Coronary artery (tissue), 2 donors: Measurements from ENCODE around the gene BTLA.

ENCODE experiments used
- DNase-seq: peaks from one replicate; pipeline ENCODE4 v3.0.0-alpha.2; 2017; ENCODE audit warnings: low spot score
- H3K27ac ChIP-seq, 2 donors: fragments of 200-600 bp; sonication (generic); one replicate each; pipeline ENCODE4 v1.5.1; 2016 to 2019
- H3K4me3 ChIP-seq: fragments of 200-600 bp; sonication (generic); 2 replicates; pipeline ENCODE4 v1.5.1; 2016; ENCODE audit warnings: mild to moderate bottlenecking, moderate library complexity
- CTCF ChIP-seq: fragments of 200-600 bp; sonication (generic); IDR thresholded peaks from one replicate; pipeline ENCODE4 v1.5.1; 2019; ENCODE audit warnings: antibody characterized with exemption

BTLA gene

DNA sequence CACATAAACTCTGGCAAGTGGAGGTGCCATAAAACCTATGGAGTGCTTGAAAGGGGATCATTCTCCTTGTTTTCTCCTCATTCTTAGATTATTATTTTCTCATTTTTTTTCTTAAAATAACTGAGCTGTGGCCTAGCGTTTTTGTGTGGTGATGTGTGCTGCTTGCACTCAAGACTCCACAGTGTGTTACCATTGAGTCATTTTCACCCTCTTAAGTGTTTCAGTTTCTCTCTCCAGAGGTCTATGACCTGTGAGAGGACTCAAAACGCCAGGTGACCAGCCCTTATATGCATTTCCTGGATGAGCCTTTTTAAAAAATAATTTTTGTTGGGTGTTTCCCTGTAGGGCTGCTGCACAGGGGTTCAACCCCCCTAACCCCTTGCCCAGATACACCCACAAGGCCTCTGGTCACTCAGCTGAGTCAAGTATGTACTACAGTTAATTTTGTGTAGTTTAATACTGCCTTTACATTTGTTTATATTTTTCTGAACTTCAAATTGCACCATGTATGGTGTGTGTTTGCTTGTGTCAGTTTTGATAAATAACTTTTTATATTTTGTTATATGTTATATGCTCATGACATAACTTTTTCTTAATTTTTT, 15.4 kb upstream of the BTLA start:
- no peak for TF ChIP-seq CTCF
- no peak overlapping the region for H3K4me3 ChIP-seq
- DNase-seq = no peak
- H3K27ac ChIP-seq = no peak overlapping the region

DNA sequence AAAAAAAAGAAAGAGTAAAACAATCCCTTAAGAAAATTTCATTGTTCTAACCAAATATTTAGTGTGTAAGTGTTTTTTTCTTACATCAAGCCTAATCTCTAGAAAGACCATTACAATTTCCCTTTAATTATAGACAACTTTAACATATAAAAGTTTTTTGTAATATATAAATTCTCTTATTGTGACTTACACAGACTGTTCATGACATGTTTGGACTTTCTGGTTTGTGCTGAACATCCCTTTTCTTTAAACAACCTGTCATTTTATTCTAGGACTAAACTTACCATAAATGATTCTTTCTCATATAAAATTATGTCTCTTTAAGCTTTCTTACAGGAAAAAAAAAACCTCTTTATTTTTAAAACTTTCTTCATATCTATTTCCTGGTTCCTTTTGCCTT, 13.0 kb upstream of the BTLA start:
- TF ChIP-seq CTCF = no peak
- H3K27ac ChIP-seq = no peak overlapping the region
- H3K4me3 ChIP-seq = no peak overlapping the region
- no peak for DNase-seq

DNA sequence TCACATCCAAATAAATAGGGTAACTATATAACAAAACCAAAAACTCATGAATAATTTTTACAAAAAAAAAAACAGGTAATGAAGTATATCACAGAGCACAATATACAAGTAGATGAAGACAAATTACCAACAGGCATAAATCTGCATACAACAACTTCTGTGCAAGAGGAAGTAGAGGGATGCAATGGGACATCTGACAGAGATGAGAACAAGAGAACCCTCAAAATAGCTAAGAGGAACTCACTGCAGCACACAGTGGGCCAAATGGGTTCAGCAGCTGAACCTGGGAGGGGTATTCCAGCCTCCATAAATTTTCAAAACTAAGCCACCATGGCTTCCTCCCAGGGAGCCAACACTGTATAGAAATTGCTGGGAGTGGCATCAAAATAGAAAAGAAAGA, 9.6 kb upstream of the BTLA start:
- Histone ChIP-seq H3K4me3 (no peak overlapping the region), H3K27ac (no peak overlapping the region)
- no peak for TF ChIP-seq CTCF
- DNase-seq = no peak

DNA sequence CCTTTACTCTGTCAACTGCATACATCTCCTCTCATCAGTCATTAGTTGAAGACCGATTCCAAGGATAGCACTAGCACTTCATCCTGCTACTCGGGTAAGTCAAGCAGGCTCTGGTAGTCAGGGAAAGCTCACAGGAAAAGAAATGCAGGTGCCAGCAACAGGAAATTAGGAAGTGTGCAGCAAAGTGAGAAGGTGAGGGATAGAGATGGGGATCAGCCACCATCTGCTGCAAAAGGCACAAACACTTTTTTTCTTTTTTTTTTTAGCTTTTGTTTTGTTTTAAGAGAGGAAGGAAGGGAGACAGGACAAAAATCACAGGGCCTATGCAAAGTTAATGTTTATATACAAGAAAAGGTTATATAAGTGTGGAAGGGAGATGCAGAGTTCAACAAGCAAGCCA, 9.0 kb upstream of the BTLA start:
- no peak overlapping the region for H3K4me3 ChIP-seq
- no peak overlapping the region for H3K27ac ChIP-seq
- DNase-seq = no peak
- no peak for TF ChIP-seq CTCF

DNA sequence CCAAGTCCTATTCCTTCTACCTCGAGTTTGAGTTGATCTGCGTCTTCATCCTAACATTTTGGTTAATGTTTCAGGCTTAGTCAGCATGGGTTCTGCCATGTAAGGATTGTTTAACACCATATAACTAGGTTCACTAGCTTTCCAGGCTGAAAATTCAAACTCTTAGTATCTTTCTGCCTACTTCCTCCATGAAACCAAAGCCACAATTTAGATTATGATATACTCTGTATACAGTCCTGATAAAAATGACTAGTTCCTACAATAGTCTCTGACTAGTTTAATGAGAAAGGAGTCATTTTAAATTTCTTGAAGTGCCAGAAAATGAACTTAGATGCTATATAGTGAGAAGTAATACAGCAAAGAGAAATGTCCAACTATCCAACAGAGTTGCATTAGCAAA, 6.6 kb upstream of the BTLA start:
- Histone ChIP-seq H3K4me3 (no peak overlapping the region), H3K27ac (no peak overlapping the region)
- DNase-seq = no peak
- no peak for TF ChIP-seq CTCF

- no peak overlapping the region for H3K27ac ChIP-seq
- H3K4me3 ChIP-seq = no peak overlapping the region
- no peak for TF ChIP-seq CTCF
These were observed 4.9 kb upstream of the BTLA start for GRCh38 chr3:112504123-112504522.

GRCh38 chr3:112503304-112503972, 4.2 kb upstream of the BTLA start:
- no peak overlapping the region for H3K27ac ChIP-seq
- no peak for TF ChIP-seq CTCF
- no peak overlapping the region for H3K4me3 ChIP-seq
- no peak for DNase-seq

More at GRCh38 chr3:112504123-112504522, 4.9 kb upstream of the BTLA start:
- DNase-seq = no peak
